Measurements from ENCODE around the gene CFAP53. TPM values are rescaled to one million over a fixed set of nuclear protein-coding genes. Genes with fewer than 3 reads are reported as not detected.

The CFAP53 gene
- polyA plus RNA-seq, 2 of the 4 experiments (the other 2 are of a cell fraction), result 0.54 to 0.66 TPM

DNA sequence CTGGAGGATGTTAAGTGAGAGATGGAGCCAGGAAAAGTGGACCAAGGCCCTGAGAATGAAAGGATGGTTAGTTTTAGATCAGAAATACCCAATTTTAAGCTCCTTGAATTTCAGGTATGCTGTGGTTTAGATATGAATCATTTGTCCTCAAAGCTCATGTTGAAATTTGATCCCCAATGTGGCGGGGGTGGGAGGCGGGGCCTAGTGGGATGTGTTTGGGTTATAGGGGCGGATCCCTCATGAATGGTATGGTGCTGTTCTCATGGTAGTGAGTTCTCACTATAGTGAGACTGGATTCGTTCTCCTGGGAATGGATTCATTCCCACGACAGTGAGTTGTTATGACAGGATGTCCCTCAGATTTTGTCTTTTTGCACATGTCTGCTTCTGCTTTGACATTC lies 82.7 kb downstream of the CFAP53 start (continued):
- TF ChIP-seq PBX3 (IDR thresholded peaks at IDR 0.05) (no peak), CEBPB (IDR thresholded peaks at IDR 0.05) (no peak), HOXB13 (CRISPR knock-in tag; IDR thresholded peaks at IDR 0.05; ENCODE audit: low read depth) (no peak), KDM1A (IDR thresholded peaks at IDR 0.05; ENCODE audit: low read depth) (no peak), ELK1 (IDR thresholded peaks at IDR 0.05; ENCODE audit: low read depth, low read length) (no peak), HEYL (CRISPR knock-in tag; IDR thresholded peaks at IDR 0.05) (no peak)

DNA sequence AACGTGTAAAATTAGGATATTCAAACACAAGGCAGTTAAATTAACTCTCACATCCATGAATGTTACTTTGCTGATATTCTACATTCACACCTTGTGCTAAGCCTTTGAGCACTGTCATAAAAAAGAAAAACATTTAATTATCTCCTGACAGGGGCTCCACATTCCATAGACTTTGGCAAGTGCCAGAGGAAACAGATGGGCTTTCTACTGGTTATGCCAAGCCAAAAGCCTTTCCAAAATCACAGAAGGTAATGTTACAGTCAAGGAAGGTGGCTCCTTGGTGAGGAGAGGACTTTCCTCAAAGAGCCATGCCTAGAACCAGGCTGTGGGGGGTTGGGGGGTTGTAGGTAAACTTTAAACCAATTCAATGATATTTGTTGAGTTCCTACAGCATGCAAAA lies 83.8 kb downstream of the CFAP53 start:
- H3K4me3 ChIP-seq, result no peak overlapping the region
- H3K27ac ChIP-seq, result no peak overlapping the region
- DNase-seq (ENCODE audit: low read depth in 1 of 2, low spot score in 1 of 2), result no peak
- ChIA-PET POLR2A (no interaction called here), CTCF (no interaction called here)
- TF ChIP-seq EHF (CRISPR knock-in tag; IDR thresholded peaks at IDR 0.05) (no peak), TFCP2L1 (CRISPR knock-in tag; IDR thresholded peaks at IDR 0.05) (no peak)
- WGBS (ENCODE audit: missing lambda C conversion rate), result 8% methylated on average over 1 of the region's 1 CpG
- H3K9me3 ChIP-seq, result no peaks in the 10 kb centered on the region
- no peak for ATAC-seq
- FAIRE-seq, result no peak
- no peak overlapping the region for H3K4me2 ChIP-seq
- H3K4me1 ChIP-seq, result no peaks in the 10 kb centered on the region

DNA sequence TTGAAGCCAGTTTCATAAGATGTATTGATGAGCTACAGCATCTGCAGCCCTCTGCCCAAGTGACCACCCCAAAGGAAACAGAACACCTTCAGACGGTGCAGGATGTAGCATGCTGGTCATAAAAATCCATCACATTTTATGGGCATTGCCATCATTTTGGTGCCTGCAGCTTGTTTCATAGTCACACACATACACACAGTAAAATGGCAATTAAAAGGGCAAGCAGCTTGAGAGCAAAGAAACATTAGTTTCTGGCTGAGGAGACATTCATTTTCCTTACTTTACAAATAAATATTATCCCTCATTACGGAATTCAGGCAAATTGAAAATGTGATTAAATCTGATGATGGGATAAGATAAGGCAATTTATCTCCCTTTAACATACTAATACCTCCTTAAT lies 84.7 kb downstream of the CFAP53 start:
- TF ChIP-seq ESRRA (IDR thresholded peaks at IDR 0.05; ENCODE audit: borderline replicate concordance, low read length) (no peak), EHMT2 (IDR thresholded peaks at IDR 0.05; ENCODE audit: low read depth) (no peak), RAD21 (conservative IDR thresholded peaks at IDR 0.05 in 1 of 2, IDR thresholded peaks at IDR 0.05 in 1 of 2) (no peak), CBX8 (IDR thresholded peaks at IDR 0.05) (no peak), CHD2 (IDR thresholded peaks at IDR 0.05; ENCODE audit: low read length, partially characterized antibody) (no peak), HOXA7 (CRISPR knock-in tag; IDR thresholded peaks at IDR 0.05) (no peak)
- TF ChIP-seq, protein P1, sequence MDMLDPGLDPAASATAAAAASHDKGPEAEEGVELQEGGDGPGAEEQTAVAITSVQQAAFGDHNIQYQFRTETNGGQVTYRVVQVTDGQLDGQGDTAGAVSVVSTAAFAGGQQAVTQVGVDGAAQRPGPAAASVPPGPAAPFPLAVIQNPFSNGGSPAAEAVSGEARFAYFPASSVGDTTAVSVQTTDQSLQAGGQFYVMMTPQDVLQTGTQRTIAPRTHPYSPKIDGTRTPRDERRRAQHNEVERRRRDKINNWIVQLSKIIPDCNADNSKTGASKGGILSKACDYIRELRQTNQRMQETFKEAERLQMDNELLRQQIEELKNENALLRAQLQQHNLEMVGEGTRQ (IDR thresholded peaks at IDR 0.05), result no peak
- DNase-seq (ENCODE audit: low read depth in 1 of 2, low spot score in 1 of 2) (no peak), FAIRE-seq (no peak), ATAC-seq (no peak)
- Histone ChIP-seq H3K4me3 (no peak overlapping the region), H3K27ac (no peak overlapping the region), H3K4me1 (no peaks in the 10 kb centered on the region), H3K4me2 (no peak overlapping the region), H3K9me3 (no peaks in the 10 kb centered on the region)
- WGBS (ENCODE audit: missing lambda C conversion rate), result 3% methylated on average over 1 of the region's 2 CpGs
- ChIA-PET POLR2A (no interaction called here), CTCF (interaction anchor here (0.8 kb wide), 1 partner anchor 38 kb away, joined by 3 read pairs; no protein-coding TSS in a partner anchor)

GRCh38 chr18:50179465-50179864 lies 86.8 kb downstream of the CFAP53 start:
- Histone ChIP-seq H3K27ac (no peak overlapping the region), H3K4me1 (no peaks in the 10 kb centered on the region), H3K4me3 (no peak overlapping the region), H3K4me2 (no peak overlapping the region), H3K9me3 (no peaks in the 10 kb centered on the region)
- FAIRE-seq (no peak), DNase-seq (ENCODE audit: low read depth in 1 of 2, low spot score in 1 of 2) (no peak), ATAC-seq (no peak)
- TF ChIP-seq, protein P2, sequence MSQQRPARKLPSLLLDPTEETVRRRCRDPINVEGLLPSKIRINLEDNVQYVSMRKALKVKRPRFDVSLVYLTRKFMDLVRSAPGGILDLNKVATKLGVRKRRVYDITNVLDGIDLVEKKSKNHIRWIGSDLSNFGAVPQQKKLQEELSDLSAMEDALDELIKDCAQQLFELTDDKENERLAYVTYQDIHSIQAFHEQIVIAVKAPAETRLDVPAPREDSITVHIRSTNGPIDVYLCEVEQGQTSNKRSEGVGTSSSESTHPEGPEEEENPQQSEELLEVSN (IDR thresholded peaks at IDR 0.05; ENCODE audit: borderline replicate concordance, low read depth), result no peak
- TF ChIP-seq SREBF2 (IDR thresholded peaks at IDR 0.05) (no peak), TFCP2L1 (CRISPR knock-in tag; IDR thresholded peaks at IDR 0.05) (no peak), BHLHE40 (IDR thresholded peaks at IDR 0.05; ENCODE audit: low read depth, low read length) (no peak), NFE2L2 (conservative IDR thresholded peaks at IDR 0.05; ENCODE audit: low read length) (no peak), MAFK (IDR thresholded peaks at IDR 0.05; ENCODE audit: partially characterized antibody) (no peak), HOXB5 (CRISPR knock-in tag; IDR thresholded peaks at IDR 0.05) (no peak)
- POLR2A ChIA-PET, result no interaction called here
- CTCF ChIA-PET, result interaction anchor here (1.4 to 1.9 kb wide), 2 partner anchors 15 to 16 kb away, joined by 3 to 5 read pairs; partner anchors contain the start of gene MYO5B
- 10% methylated on average over 2 of the region's 2 CpGs for WGBS (ENCODE audit: missing lambda C conversion rate)
